GM19468 (cell line): Measurements from ENCODE around the gene SUPT3H.
"Not testable (repeated sequence)": the region's sequence is repeated elsewhere in the genome, so short reads cannot be mapped to it uniquely, and the experiment has no call there.

ENCODE experiments used
- ATAC-seq: cut with Tn5 transposase; IDR thresholded peaks from one replicate; pipeline ENCODE4 v1.9.1; 2021; ENCODE audit warnings: mild to moderate bottlenecking, moderate library complexity, moderate number of reproducible peaks; ENCODE audit not compliant: unreplicated experiment; ENCODE audit errors: extremely low read depth

Gene SUPT3H

GRCh38 chr6:45076217-45076930 is 301.4 kb downstream of the SUPT3H start:
- no peak for ATAC-seq

- ATAC-seq, result no peak
These were observed 302.5 kb downstream of the SUPT3H start for GRCh38 chr6:45075246-45075645.

GRCh38 chr6:45074439-45074838 is 303.3 kb downstream of the SUPT3H start:
- no peak for ATAC-seq

- no peak for ATAC-seq
These were observed 304.0 kb downstream of the SUPT3H start for GRCh38 chr6:45073771-45074170.

GRCh38 chr6:45072673-45073072 is 305.1 kb downstream of the SUPT3H start:
- no peak for ATAC-seq

- no peak for ATAC-seq
These were observed 305.7 kb downstream of the SUPT3H start for GRCh38 chr6:45072016-45072415.

GRCh38 chr6:45069091-45069490 is 308.6 kb downstream of the SUPT3H start:
- ATAC-seq, result no peak

GRCh38 chr6:45067446-45067845 is 310.3 kb downstream of the SUPT3H start:
- ATAC-seq, result not testable (repeated sequence)

GRCh38 chr6:45062659-45063058 is 315.1 kb downstream of the SUPT3H start:
- ATAC-seq, result not testable (repeated sequence)

GRCh38 chr6:45057711-45058110 is 320.0 kb downstream of the SUPT3H start:
- ATAC-seq, result no peak

- ATAC-seq, result no peak
These were observed 323.1 kb downstream of the SUPT3H start for GRCh38 chr6:45054610-45055009.

- no peak for ATAC-seq
These were observed 325.4 kb downstream of the SUPT3H start for GRCh38 chr6:45052325-45052724.

GRCh38 chr6:45049188-45049843 is 328.4 kb downstream of the SUPT3H start:
- ATAC-seq, result no peak

- ATAC-seq, result no peak
These were observed 330.2 kb downstream of the SUPT3H start for GRCh38 chr6:45047573-45047972.

- ATAC-seq, result no peak
These were observed 332.5 kb downstream of the SUPT3H start for GRCh38 chr6:45045253-45045601.

- ATAC-seq, result no peak
These were observed 333.1 kb downstream of the SUPT3H start for GRCh38 chr6:45044510-45045252.

GRCh38 chr6:45044086-45044485 is 333.6 kb downstream of the SUPT3H start:
- no peak for ATAC-seq

GRCh38 chr6:45042673-45043072 is 335.1 kb downstream of the SUPT3H start:
- ATAC-seq, result not testable (repeated sequence)

GRCh38 chr6:45038226-45038625 is 339.5 kb downstream of the SUPT3H start:
- no peak for ATAC-seq

GRCh38 chr6:45036103-45036502 is 341.6 kb downstream of the SUPT3H start:
- ATAC-seq, result no peak

GRCh38 chr6:45032426-45032825 is 345.3 kb downstream of the SUPT3H start:
- no peak for ATAC-seq
